RPMI7951 (cell line): ENCODE results near the gene MMP3. TPM values are rescaled to one million over a fixed set of nuclear protein-coding genes. Genes with fewer than 3 reads are reported as not detected.
A peak's percentile ranks its signal among the peaks of the same experiment; 100 is the strongest.
"Not testable (repeated sequence)": the region's sequence is repeated elsewhere in the genome, so short reads cannot be mapped to it uniquely, and the experiment has no call there.

ENCODE experiments used
- DNase-seq: peaks from one replicate; pipeline ENCODE4 v3.0.0-alpha.2; 2012; ENCODE audit warnings: low read depth
- total RNA-seq: library from RNA; depleted of rRNA; stranded (reverse); fragments of >200 nt; shearing (Covaris generic); gene quantifications from 2 replicates; pipeline ENCODE4 v1.2.3, GENCODE V29; 2014; rRNA removed

Gene MMP3
- total RNA-seq: 0.39 and 1.3 TPM in 2 replicates

DNA sequence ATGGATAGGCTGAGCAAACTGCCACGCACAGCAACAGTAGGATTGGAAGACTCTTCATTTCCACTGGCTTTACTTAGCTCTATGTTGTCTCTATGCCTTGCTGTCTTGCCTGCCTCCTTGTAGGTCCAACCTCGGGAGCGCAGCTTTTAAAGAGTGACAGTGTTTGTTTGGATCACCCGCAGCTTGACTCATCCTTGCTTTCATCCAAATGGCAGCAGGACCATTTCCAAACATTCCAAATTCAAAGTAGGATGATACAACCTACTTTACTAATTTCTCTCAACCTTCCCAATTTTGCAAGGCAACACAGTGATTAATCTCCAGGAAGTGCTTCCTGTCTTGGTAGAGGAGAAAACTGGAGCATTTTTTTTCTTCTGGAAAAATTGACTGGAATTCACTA, at the start of gene MMP3:
Gene MMP3 (minus strand): TSS at position 121 of the 400 bp plus-strand sequence. CDS start 63 bp downstream, at position 58.
- peak; percentile 63 for DNase-seq

DNA sequence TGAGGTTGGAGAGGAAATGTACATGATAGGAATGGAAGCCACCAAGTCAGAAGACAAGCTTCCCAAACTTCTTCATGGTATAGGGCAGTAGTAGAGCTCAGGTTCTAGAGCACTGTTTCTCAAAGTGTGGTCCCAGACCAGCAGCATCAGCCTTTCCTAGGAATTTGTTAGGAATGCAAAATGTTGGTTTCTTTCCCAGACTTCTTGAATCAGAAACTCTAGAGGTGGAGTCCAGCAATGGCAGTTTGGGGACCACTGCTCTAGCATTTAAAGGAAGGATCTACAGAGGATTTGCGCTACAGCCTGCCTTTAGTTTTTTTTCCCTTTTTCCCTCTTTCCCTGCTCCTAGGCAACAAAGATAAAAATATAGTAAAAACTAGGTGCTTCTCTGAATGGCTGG, 48.3 kb upstream of the MMP3 start:
- no peak for DNase-seq

DNA sequence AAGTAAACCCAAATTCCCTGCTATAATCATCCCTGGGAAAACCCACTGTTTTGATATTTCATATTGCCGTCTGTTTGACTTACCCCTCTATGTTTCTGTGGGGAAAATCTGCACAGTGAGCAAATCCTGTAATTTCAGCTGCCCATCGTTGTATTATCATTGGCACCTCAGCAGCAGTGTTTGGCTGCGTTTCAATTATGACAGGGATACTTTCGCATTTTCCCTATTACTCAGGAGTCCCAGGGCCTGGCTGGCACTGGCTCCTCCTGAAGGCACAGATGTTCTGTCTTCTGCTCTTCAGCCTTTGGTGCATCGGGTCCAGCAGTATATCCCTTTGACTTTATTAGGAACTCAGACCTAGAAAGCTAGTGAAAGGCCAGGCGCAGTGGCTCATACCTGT, 43.6 kb upstream of the MMP3 start:
- no peak for DNase-seq

DNA sequence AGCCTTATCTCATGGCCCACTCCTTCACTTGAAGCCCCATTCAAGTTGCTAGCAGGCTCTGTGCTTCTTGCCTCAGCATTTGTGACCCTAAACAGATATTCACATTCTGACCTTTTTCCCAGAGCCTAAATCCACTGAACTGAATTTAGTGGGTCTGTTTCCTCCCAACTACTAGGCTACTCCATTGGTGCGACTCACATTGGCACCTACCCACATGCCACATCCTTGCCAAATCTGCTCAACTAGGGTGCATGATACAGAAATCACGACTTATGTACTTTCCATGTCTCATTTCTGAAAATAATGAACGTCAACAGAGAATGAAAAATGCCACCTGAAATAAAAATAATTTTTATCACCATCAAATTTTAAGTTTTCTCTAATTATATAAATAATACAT, 39.7 kb upstream of the MMP3 start:
- DNase-seq: no peak

DNA sequence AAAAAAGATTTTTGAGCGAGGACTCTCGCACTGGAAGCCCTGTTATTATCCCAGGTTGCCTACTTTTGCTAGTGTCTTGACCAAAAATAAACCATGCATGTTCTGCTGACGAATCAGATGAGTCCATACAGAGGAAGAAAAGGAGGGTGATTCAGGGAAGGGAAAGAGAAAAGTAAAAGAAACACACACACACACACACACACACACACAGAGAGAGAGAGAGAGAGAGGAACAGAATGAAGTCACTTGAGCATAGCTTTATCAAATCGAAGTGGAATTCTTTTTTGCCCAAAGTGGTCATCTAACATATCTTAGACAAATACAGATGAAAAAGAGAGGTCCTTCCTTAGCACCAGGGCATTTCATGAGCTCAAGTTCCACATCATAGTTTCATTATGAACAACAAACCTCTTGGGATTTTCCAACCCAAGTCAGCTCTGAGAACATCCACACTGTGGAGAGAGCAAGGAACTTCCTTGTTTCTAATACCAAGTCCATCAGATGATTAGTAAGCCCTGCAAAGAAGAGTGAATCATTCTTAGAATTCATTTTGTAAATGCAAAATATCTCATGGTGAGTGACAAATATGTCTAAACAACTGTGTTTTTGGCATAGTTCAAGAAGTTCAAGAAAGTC, 39.1 kb upstream of the MMP3 start:
- no peak for DNase-seq

DNA sequence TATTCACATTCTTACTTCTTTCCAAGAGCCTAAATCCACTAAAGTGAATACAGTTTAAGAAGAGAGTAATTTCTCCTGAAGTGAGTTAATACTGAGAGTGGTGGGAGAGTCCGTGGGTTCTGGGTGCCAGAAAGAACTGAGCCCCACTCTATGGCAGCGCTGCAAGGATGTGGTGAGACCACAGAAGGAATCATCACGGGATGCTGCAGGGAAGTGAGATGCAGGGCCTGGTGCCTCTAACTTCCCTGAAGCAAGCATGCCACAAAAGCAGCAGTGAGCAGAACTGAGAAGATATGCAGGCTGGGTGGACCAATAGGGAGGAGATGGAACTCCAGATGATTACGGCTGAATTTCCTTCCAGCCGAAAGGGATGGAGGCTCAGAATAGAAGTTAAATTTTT, 36.4 kb upstream of the MMP3 start:
- DNase-seq: no peak

DNA sequence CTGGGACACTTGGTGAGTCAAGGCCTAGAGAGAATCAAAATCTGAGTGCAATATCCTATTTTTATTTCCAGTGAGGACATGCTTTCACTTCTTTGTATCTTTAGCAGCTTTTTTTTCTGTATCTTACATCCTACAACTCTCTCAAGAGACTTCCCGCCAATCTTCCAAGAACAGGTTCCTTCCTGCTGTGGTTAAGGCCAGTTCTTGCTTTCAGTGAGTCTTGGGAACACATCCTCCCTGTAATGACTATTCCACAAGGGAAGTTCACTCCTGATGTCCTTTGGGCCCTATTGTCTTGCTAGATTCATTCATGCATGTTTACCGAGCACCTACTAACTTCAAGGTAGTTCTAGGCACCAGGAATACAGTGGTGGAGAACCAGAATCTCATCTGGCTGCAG, 35.2 kb upstream of the MMP3 start:
- DNase-seq: no peak

DNA sequence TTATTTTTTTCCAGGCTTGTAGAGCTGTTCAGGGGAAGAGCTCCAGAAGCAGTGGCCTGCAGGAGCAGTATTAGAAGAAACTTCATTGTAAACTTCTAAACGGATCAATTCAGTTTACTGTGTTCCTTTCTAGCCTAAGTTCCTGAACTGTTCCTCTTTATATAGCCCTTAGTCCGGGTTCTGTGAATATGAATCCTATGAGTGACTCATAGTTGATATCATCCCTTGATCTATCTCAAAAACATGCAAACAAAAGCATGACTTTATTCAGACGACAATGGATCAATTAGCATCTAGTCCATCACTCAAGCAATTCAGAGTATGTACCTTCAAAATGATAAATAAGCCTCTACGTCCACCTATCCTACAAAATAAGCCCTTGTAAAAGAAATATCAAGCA, 31.4 kb upstream of the MMP3 start, which contains the start of gene MMP12:
Gene MMP12 (minus strand): TSS at position 131 of the 400 bp plus-strand sequence. CDS start 45 bp downstream, at position 86.
- DNase-seq: no peak

DNA sequence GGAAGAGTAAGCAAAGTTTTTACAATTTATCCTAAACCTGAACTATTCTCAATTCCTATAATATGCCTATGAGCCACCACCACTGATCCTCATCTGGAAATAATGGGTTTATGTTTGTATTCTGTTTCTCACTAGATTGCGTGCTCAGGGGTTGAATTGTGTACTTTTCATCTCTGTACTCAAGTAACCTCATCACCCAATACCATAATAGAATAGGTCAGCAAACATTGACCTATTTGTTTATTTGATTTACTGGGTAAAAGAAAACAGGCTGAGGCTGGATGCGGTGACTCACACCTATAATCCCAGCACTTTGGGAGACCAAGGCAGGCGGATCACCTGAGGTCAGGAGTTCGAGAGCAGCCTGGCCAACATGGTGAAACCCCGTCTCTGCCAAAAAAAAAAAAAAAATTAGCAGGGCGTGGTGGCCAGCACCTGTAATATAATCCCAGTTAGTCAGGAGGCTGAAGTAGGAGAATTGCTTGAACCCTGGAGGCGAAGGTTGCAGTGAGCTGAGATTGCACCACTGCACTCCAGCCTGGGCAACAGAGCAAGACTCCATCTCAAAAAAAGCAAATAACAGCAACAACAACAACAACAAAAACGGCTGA, 26.1 kb upstream of the MMP3 start:
- DNase-seq: not testable (repeated sequence)

DNA sequence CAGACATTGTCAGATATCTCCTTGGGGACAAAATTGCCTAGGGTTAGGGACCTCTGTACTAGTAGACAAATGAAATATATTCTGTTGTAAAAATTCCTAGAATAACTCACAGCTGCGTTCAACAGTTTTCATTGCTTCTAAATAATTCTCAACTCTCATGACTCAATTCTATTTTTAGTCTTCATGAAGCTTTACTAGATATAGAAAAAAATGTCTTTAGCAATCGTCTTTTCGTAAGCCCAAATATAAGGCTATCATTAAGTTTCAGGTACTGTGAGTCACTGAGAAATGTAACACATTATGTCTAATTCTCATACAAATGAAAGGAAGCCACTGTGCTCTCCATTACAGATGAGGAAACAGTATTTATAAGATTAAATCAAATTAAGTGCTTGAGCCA, 24.9 kb upstream of the MMP3 start:
- no peak for DNase-seq

DNA sequence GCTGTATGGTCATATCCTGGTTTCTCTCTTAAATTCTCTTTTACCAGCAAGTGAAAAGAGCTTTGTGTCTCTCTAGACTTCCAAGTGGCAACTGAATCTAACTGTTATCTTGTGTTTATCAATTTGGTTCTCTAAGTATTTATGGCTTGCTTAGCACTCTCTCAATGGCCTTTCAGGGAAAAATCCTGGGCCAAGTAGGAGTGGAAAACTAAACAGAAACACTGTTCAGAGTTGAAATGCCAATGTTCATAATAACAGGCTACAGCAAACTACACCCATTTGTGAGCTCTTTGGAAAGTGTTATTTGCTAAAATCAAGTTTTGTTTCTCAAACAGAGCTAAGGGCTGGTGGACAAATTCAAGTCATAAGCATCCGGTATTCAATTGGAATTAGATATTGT, 21.3 kb upstream of the MMP3 start:
- DNase-seq: no peak

DNA sequence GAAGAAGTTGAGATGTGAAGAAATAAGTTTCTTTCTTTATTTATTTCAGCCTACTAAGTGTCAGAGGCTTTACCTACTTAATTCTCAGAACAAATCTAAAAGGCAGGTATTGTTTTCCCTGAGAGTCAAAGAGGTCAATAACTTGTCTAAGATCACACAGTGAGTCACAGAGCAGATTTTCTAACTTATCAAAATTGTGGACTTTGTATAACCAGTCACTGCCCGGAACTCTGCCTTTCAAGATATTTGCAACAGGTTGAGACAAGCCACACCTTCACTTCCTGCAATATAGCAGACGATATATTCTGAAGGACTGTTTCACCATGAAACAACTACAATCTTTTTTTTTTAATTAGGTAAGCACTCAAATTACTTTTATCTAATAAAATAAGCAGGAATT, 10.5 kb upstream of the MMP3 start:
- no peak for DNase-seq

DNA sequence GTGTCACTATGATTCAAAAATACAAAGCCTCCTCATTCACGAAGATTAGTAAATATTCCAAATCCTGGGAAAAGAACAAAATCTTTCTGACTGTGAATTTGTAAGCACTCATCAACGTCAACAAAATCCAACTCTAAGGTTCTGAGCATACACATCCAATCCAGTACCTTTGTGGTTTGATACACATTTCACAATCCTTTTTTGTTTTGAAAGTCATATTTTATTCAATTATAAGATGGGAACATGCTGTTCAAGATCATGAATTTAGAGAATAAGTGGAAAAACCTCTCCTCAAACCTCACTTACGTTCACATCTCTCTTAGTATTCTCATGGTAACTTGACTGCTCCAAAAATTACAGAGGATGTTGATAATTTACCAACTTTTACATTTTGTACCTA, 9.6 kb upstream of the MMP3 start:
- no peak for DNase-seq

DNA sequence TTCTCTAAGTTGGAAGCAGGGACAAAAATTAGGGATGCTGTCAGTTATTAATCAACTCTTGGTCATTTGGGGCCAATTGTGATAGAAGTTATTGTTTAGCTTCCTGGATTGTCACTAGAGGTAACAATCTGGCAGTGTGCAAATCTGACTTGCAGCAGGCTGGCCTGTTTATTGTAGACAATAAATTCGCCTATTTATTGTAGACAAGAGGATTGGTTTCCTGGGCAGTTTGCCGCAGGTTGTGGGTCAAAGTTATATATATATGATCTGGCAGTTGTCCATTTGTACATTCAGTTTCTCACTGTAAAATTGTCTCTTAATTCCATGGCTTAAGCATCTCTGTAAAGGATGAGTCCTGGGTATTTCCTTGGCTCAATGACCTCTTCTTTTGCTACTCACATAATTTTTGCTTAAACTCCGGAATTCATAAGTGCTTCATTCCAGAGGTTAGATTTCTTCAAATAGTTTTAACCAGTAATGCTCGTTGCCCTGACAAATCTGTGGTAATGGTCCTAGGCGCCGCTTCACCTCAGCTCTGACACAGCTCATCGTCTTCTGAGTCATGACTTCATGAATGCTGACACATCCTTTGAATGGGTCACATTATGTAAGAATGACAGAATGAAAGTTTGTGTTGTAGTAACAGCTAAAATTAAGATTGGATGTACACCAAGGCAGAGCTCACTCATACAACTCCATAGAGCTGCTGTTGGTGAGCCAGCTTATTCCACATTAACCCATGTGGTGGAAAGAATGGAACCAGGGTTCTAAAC, 7.8 kb upstream of the MMP3 start:
- peak; percentile 83 for DNase-seq

DNA sequence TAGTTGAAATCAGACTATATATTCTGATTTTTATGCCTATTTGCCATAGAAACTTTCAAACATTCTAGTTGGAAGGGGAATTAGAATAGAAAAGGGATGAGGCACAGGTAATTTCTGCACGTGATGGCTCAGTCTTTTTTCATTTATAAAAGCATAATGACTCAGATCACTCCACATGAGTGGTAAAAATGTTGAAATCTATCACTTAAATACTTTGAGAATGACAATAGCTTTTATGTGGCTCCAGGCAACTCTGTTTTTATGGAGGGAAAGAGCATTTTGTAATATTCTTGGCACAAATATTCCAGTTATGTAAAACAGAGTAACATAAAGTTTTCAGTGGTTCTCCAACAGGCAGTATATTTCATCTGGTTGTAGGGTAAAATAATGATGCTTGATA, 5.9 kb upstream of the MMP3 start:
- peak; percentile 41 for DNase-seq

DNA sequence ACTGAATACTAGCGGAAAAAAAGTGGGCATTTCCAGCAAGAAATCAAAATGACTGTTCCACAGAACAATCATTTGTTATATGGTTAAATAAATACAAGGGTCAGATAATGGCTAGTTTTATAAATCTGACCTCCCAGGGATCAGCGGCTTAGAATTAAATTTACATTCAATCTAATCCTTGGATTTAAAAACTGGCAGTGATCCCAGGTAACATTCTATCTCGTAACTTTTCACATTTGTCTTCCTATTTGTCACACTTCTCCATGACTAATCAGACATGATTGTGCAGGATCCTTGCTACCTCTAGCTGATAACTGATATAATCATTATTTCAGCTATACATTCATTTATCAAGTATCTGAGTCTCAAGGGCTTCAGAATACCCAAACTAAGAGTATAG, 2.9 kb upstream of the MMP3 start:
- DNase-seq: no peak

DNA sequence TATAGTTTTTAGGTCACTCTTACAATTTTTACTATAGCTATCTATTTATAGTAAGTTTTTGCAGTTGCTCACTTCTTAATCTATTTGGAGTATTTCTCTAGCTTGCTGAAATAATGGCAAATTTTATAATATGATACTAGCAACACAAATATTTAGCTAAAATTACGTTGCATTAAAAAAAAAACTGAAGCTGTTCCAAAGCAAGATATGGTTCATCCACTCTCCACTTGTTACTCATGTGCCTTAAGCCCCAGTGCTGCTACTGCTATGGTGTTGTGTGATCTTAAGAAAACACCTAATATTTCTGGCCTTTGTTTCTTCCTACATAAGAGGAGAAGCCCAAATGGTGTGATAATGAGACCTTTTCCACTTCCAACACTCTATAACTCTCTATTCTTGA, 479 bp downstream of the MMP3 start:
- no peak for DNase-seq

DNA sequence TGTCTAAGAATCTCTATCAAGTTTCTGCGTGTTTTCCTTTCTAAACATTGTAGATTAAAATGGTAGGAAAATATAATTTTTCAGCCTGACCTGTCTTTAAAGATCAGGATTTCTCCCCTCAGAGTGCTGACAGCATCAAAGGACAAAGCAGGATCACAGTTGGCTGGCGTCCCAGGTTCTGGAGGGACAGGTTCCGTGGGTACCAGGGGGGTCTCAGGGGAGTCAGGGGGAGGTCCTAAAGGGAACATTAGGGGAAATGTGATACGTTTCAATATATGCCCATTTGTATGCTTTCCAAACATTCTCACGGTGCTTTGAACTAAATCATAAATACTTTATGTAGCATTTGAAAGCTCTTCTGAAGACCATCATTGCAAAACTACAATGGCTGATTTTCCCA, 3.4 kb downstream of the MMP3 start:
- DNase-seq: no peak

DNA sequence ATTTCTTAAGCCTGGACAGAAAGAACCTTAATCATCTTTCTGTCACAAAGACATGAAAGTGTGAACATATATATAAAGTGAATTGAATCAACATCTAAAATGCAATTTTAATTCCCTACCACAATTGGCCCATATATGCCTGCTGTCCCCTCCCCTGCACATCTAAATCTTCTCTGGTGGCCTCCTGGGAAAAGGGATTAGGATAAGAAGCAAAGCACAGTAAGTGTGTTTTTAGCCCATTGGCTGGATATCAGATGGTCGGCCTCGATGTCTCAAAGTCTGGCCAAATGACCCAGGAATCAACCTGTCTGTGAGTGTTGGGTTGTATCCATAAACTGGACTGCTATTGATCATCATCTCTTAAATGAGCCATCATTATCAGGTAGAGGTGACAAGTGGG, 5.8 kb downstream of the MMP3 start:
- no peak for DNase-seq

DNA sequence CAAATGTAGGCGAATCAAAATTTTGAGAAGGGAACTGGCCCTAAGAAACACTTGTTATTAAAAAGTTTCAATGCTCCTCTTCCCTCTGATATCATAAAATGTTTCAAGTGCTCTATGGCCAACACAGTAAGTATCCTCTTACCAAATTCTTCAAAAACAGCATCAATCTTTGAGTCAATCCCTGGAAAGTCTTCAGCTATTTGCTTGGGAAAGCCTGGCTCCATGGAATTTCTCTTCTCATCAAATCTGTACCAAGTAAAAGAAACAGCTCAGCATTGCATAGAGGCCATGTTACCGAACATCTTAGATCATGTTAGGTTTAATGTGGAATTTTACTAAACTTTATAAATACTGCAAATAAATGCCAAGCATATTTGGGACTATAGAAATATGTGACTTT, 6.3 kb downstream of the MMP3 start:
- no peak for DNase-seq

DNA sequence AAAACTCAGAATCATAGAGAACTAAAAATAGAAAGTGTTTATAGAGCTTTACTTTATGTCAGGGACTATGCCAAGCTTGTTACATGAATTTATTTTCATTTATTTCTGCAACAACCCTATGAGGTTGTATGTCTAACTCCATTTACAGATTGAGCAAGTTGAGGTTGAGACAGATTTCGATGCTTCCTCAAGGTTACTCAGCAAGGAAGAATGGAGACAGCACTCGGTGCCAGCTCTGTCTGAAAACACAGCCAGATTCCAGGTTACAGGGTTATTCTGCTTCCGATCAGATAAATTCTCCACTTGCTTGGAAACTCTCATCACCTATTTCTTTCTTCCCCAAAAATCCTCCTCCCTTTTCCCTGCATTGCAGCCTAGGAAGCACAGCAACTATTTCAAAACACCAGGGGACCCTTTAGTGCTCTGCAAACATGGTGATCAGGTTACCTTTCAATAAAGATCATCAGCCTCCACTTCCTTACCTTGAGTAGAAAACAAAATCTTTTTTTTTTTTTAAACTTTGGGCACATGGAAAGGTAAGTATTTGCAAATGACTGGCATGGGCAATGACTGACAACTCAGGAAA, 7.0 kb downstream of the MMP3 start:
- peak; percentile 7 for DNase-seq

DNA sequence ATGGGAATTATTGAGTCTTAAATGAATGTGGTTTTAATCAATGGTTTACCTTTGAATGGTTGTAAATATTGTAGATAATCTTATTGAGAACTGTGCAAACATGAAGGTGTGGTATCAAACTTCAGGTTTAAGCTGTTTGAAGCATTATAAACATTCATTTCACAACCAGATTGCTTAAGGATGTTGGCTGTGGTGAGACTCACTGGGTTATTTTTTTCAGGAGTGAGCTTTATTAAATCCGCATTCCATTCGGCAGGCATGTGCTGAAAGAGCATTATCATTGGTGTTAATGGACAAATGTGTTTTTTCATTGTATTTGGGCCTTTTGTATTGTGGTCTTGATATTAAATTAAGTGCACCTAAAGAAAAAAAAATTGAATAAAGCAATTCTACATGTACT, 9.7 kb downstream of the MMP3 start:
- no peak for DNase-seq

DNA sequence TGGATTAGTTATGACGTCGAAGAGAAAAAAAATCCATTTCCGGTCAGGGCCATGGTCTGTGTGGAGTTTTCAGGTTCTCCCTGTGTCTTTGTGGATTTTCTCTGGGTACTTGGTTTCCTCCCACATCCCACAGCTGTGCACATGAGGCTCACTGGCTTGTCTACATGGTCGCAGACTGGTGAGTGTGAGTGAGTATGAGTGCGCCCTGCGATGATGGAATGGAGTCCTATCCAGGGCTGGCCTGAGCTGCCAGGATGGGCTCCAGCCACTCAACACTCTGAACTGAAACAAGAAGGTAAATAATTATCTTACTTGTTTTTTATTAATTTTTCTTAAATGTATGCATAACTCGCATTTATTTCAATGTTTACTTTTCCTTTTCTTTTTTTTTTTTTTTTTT, 10.8 kb downstream of the MMP3 start:
- DNase-seq: no peak
